Left kidney (tissue), 8 donors: ENCODE results near the gene OR2W3. TPM values are rescaled to one million over a fixed set of nuclear protein-coding genes. Genes with fewer than 3 reads are reported as not detected.

Experiments used
- DNase-seq: peaks from one replicate; pipeline ENCODE4 v3.0.0-alpha.2; 2013
- long read RNA-seq, 8 donors: transcript quantifications; one replicate each; lab custom pipeline, GENCODE V29; 2026
- polyA plus RNA-seq: library from polyadenylated mRNA; unstranded; fragments of 120-200 nt; gene quantifications from one replicate; pipeline ENCODE4 v1.2.1, GENCODE V29; 2013; ENCODE audit not compliant: insufficient read length

OR2W3 gene
- 0.25 TPM for polyA plus RNA-seq
- long read RNA-seq, donor 1, result 0 reads
- long read RNA-seq, donor 2, result 0 reads
- long read RNA-seq, donor 3, result 0 reads
- long read RNA-seq, donor 4, result 0 reads
- long read RNA-seq, donor 5, result 0 reads
- long read RNA-seq, donor 6, result 0 reads
- long read RNA-seq, donor 7, result 0 reads
- long read RNA-seq, donor 8, result 0 reads

GRCh38 chr1:247895163-247895637 lies at the start of gene OR2W3:
OR2W3 (plus strand) TSS chr1:247895587; CDS start chr1:247895587, 0 bp downstream.
- DNase-seq, result no peak

- no peak for DNase-seq
These were observed 49.7 kb upstream of the OR2W3 start for GRCh38 chr1:247845693-247846017.

DNA sequence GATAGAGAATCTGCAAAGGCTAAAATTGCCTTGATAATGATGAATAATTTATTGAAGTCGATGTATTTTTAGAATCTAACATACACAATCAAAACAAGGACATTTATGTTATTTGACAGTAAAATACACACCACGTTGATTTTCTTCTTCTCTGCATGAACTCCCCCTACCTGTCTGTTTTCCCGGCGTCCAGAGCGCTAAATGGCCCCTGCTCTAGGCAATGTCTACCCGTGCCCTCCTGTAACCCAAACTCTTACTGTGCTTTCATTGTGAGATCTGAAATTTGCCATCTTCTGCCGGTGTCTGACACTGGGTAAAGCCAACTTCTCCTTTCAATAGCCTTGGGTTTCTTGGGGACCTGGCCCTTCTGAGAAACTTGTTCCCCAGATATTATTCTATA lies 47.0 kb upstream of the OR2W3 start:
- no peak for DNase-seq

DNA sequence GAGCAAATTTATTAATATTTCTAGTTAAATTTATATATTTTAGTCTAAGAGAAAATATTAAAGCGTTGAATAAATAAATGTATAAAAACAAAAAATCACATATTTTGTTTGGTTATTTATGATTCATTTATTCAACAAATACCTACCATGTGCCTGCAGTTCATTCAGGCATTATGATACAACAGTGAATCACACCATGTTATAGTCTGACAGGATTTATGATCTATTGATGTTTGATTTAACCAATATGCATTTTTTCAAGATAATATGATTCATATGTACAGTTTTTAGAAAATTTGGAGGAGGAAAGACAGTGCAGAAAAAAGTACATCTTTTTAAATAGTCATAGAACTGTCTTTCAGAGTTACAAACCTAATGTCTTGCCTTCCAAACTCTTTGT lies 45.8 kb upstream of the OR2W3 start:
- DNase-seq, result no peak

DNA sequence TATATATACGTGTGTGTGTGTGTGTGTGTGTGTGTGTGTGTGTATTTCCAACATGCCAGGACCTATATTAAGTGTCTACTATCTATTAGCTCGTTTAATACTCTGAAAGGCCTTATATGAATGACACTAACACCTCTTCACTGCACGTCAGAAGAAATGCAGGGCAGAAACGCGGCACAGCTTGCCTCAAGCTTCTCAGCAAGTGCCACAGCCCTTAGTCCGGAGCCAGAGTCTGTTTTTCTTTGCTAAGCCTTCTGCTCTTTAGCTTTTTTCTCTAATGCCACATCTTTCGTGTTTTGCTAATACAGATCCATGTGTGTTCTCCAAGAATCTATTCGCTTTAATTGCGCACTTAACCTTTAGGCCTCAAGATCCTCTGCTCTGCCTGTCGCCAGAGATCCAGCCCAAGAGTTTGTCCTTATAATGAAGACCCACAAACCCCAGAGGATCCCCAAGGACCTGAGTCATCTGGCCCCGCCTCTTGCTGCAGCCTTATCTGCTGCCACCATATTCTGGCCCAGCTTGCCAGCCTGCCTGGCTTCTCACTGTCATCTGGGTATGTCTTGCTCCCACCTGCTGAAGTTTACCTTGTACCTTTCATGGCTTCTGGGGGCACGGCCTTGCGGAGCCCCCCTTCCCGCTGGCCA lies 40.4 kb upstream of the OR2W3 start:
- DNase-seq, result no peak

DNA sequence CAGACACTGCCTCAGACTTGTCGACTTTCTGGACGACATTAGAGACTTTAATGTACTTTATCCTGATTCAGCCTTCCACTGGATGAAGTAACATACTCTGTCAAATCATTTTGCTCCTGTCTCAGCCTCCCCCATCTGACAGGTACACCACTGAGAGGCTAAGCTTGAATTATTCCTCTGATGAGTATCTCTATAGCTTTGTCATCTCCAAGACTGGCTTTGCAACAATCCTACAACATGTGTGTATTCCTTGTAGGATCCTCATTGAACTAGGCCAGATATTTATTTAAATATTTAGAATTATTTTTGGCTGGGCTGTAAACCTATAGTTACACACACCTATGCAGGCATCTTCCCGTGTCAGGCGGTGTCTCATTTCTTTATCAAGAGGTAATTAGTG lies 39.5 kb upstream of the OR2W3 start:
- DNase-seq, result no peak

- peak; percentile 17 for DNase-seq
These were observed 38.1 kb upstream of the OR2W3 start, which contains the start of gene TRIM58 for GRCh38 chr1:247857069-247857984. TRIM58 (plus strand) TSS chr1:247857187; CDS start chr1:247857247, 60 bp downstream.

GRCh38 chr1:247857985-247858619 lies 37.3 kb upstream of the OR2W3 start:
- DNase-seq, result no peak

GRCh38 chr1:247862756-247863155 lies 32.6 kb upstream of the OR2W3 start:
- no peak for DNase-seq

GRCh38 chr1:247864644-247865043 lies 30.7 kb upstream of the OR2W3 start:
- DNase-seq, result no peak

- DNase-seq, result no peak
These were observed 30.0 kb upstream of the OR2W3 start for GRCh38 chr1:247865416-247865815.

DNA sequence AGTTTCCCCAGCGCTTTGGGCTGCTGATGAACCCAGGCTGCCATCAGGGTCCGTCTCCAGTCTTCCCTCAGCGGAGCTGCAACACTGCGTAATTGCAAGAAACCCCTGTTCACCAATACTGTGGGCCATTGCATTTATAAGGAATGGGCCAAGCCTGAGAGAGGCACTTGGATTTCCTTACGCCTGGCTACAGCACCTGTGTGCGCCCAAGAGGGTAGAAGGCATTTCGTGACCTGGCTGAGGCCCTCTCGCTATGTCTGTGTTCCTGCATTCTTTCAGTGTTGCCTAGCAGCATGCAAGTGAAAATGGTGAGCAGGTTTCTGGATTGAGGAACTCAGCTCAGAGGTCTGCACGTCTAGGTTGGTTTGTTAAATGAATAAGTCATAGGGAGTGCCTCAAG lies 12.0 kb upstream of the OR2W3 start:
- DNase-seq, result no peak

DNA sequence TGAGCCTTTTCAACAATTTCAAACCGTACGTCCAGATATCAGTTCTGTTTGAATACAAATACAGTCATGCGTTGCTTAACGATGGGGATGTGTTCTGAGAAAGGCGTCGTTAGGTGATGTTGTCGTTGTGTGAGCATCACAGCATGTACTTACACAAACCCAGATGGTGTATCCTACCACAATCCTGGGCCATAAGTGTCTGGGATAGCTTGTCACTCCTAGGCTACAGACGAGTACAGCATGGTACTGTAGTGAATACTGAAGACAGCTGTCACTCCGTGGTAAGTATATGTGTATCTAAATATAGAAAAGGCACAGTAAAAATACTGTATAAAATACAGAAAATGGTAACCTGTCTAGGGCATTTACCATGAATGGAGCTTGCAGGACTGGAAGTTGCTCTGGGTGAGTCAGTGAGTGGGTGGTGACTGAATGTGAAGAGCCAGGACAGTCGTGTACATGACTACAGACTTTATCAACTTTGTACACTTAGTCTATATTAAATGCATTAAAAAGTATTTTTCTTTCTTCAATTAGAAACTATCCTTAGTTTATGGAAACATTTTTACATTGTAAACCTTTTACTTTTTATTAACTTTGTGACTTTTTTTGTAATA lies 10.5 kb upstream of the OR2W3 start:
- DNase-seq, result no peak

DNA sequence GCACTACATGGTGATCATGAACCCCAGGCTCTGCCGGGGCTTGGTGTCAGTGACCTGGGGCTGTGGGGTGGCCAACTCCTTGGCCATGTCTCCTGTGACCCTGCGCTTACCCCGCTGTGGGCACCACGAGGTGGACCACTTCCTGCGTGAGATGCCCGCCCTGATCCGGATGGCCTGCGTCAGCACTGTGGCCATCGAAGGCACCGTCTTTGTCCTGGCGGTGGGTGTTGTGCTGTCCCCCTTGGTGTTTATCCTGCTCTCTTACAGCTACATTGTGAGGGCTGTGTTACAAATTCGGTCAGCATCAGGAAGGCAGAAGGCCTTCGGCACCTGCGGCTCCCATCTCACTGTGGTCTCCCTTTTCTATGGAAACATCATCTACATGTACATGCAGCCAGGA lies 589 bp downstream of the OR2W3 start:
- no peak for DNase-seq

DNA sequence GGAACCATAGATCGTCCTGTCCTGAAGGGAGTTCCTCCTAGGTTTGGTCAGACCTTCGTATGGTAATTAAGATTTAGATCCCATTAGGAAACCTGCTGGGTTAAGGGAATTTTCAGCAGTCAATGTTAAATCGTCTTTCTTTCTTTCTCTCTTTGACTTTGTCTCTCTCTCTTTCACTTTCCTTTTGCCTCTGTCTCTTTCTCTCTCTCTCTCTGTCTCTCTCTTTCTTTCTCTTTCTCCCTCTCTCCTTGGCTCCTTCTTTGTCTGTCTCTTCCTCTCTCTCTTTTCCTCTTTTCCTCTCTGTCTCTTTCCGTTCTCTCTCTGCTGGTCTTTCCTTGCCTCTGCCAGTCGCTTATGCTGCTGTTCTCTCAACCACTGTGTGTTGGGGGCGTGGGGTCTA lies 8.7 kb downstream of the OR2W3 start:
- DNase-seq, result no peak

- no peak for DNase-seq
These were observed 9.8 kb downstream of the OR2W3 start for GRCh38 chr1:247905181-247905580.

DNA sequence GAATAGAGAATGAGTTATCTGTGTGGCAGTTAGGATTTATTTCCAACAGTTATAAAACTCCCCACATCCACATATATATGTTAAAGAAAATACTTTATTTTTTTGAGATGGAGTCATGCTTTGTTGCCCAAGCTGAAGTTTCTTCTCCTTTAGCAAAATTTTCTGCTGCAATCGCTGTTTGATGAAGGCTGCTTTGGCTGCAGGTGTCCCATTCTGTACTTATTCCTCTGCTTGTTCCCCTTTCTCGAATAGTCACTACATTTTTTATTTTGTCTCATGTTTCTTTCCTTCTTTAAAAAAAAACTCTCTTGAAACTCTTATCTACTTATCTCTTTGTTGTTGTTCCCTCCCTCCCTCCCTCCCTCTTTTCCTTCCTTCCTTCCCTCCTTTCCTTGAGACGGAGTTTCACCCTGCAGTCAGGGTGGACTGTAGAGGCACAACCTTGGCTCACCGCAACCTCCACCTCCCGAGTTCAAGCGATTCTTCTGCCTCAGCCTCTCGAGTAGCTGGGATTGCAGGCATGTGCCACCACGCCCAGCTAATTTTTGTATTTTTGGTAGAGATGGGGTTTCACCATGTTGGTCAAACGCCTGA lies 10.6 kb downstream of the OR2W3 start:
- no peak for DNase-seq

DNA sequence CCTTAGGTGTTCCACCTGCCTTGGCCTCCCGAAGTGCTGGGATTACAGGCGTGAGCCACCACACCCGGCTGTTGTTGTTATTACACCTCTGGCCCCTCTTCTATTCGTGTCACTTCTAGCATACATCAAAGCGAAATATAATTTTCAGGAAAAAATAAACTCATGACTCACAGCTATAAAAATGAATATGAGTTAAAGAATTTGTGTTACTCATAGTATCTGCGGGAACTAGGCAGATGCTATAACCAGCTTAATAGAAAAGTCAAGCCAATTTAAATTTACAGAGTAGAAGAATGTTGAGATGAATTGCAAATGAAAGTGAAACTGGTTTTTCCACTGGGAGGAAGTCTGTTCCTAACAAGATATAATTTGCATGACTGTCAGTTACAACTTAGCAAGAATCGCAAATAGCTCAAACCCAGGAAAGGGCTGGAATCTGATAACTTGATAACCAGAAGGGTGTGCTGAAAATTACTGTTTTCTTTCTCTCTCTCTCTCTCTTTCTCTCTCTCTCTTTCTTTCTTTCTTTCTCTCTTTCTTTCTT lies 11.2 kb downstream of the OR2W3 start:
- DNase-seq, result no peak

DNA sequence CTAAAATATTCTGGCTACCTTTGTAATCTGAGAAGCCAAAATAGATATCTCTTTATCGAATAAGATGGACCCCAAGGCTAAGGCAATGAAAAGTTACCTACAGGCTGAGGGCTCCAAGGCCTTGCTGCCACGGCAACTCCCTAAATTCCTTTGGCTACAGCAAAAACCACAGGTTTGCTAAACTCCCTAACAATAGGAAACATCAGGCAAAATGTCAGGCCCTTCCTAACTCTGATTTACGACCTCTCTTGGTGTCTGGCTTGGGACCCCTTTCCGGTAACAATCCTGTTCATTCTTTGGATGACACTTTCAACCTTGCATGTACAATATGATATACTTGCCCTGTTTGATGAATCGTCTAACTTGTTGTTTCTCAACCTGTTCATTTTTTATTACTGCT lies 13.4 kb downstream of the OR2W3 start:
- no peak for DNase-seq

GRCh38 chr1:247913786-247914185 lies 18.4 kb downstream of the OR2W3 start:
- DNase-seq, result no peak

- no peak for DNase-seq
These were observed 19.7 kb downstream of the OR2W3 start for GRCh38 chr1:247914941-247915662.
